8988T (cell line): Measurements from ENCODE around the gene PRRX2.
"Not testable (repeated sequence)": the region's sequence is repeated elsewhere in the genome, so short reads cannot be mapped to it uniquely, and the experiment has no call there.

Source experiments
- DNase-seq: peaks from one replicate; pipeline ENCODE4 v3.0.0; 2011

The PRRX2 gene

DNA sequence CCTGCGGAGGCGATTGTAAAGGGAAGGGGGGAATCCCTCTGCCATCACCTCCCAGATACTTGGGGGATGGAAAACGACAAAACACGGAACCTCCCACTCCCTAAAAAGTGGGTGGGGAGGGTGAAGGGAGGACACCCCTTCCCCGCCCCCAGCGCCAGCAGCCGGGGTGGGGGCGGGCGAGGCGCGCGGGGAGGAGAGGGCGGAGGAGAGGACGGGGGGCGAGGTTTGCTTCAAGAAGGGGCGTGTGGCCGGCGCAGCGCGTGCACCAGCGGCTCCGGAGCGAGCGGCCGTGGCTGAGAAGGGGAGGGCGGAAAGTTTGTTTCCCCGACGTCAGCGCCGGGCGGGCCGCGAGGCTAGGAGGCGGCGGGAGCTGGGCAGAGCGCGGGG, at the start of gene PRRX2:
Gene PRRX2, plus strand, starts transcription at position 259 of the 387 bp plus-strand sequence. CDS start 221 bp downstream, outside the sequence.
- DNase-seq: no peak

GRCh38 chr9:129617167-129617566, 48.3 kb upstream of the PRRX2 start:
- no peak for DNase-seq

DNA sequence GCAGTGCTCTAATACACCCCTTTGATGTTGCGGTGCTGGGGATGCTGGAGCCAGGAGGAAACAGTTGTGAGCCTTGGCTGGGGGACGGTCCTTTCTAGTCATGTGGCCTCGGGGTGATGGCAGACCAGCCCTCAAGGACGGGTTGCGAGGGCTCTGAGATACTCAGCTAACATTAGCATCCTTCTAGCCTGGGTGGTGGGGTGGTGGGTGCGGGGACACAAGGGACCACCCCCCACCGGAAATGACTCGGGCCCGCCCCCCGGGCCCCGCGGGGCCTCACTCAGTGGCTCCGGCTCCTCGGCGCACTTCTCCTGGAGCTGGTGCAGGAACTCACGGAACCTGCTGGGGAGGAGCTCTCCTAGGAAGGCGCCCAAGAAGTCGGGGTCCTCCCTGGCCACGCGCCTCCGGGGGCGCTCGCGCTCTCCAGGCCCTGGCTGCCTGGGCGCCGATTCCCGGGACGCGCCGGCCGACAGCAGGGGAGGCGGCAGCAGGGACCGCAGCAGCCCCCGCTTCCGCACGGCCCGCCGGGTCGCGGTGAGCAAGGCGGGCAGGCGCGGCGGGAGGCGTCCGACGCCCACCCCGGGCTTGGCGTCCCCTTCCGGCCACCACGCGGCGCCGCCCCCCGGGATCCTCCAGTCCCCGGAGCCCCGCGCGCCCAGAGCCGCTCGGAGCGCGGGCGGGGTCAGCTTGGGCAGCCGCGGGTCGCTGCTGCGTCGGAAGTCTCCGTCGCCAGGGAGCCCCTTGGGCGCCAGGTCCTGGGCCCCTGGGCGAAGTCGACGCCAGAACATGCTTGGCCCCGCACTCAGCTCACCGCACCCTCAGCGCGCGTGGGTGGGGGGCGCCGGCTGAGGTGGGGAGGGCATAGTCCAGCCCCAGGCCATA, 45.4 kb upstream of the PRRX2 start:
- no peak for DNase-seq

DNA sequence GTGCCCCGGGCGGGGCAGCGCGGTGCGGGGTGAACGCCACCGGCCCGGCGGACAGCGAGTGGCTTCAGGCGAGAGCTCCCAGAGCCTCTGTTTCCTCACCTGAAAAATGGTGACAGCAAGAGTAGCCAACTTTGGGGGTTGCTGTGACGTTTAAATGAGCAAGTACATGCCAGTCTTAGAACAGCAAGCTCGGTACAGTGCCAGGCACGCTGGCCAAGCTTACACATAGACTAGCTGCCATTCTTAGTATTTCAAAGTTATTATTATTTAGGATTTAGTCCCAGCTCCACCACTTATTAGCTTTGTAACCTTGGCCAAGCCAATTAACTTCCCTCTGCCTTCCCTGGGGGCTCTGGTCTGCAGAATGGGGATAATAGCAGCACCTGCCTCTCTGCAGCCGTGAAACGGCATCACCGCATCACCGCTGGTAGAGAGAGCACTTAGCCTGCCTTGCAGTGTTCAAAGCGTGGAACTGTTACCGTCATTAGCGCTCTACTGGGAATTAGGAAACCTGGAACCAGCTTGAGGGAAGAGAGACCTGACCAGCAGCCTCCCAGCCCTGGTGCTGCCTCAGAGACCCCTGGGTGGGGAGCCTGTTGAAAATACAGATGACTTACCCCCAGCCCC, 44.7 kb upstream of the PRRX2 start, which contains the start of gene C9orf50:
Gene C9orf50, minus strand, starts transcription at position 433 of the 627 bp plus-strand sequence. CDS start 527 bp downstream, outside the sequence.
- DNase-seq: no peak

- no peak for DNase-seq
Measured at GRCh38 chr9:129623331-129623730, 42.1 kb upstream of the PRRX2 start.

- peak; percentile 71 for DNase-seq
Measured at GRCh38 chr9:129624168-129624759, 41.2 kb upstream of the PRRX2 start.

DNA sequence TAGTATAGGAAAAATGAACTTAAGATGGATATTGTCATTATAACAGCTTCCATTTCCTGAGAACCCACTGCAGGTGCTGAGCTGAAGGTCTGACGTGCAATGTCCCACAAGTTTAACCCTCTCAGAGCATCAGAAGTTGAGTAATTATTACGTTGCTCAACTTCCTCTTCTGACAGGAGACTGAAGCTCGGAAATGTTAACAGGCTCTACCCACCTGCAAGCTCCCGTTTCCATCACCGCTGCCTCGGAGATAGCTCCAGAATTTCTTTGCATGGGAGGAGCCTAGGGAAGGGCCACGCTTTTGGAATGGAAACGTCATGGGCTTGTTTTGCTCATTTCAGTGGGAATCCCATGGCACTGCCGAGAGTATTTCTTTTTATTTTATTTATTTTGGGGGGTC, 40.5 kb upstream of the PRRX2 start:
- no peak for DNase-seq

DNA sequence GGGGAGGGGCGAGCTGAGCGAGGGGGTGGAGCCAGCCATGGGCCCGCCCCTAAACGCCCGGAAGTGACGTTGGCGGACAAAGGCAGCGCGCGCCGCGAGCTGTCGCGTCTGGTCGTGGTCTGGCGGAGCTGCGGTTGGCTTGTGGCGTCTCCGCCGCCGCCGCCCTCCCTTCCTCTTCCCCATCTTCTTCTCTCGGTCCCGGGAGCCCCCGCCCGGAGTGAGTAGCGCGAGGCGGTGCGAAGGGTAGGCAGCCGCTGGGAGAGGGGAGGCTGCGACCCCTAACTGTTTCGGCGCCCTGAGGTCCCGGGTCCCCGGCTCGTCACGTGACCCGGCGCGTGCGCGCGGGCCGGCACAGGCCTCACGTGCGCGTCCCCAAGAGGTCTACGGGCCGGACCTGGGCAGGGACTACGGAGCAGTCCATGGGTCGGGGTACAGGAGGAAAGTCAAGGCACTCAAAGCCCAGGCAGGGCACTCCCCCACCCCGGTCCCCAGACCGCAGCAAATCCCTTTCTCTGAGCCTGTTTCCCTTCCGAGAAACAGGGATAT, 39.3 kb upstream of the PRRX2 start, which contains the start of gene NTMT1:
Gene NTMT1, plus strand, starts transcription at position 85 of the 546 bp plus-strand sequence. CDS start 6,541 bp downstream, outside the sequence.
- DNase-seq: peak; percentile 90

- no peak for DNase-seq
Measured at GRCh38 chr9:129626625-129627284, 38.7 kb upstream of the PRRX2 start.

DNA sequence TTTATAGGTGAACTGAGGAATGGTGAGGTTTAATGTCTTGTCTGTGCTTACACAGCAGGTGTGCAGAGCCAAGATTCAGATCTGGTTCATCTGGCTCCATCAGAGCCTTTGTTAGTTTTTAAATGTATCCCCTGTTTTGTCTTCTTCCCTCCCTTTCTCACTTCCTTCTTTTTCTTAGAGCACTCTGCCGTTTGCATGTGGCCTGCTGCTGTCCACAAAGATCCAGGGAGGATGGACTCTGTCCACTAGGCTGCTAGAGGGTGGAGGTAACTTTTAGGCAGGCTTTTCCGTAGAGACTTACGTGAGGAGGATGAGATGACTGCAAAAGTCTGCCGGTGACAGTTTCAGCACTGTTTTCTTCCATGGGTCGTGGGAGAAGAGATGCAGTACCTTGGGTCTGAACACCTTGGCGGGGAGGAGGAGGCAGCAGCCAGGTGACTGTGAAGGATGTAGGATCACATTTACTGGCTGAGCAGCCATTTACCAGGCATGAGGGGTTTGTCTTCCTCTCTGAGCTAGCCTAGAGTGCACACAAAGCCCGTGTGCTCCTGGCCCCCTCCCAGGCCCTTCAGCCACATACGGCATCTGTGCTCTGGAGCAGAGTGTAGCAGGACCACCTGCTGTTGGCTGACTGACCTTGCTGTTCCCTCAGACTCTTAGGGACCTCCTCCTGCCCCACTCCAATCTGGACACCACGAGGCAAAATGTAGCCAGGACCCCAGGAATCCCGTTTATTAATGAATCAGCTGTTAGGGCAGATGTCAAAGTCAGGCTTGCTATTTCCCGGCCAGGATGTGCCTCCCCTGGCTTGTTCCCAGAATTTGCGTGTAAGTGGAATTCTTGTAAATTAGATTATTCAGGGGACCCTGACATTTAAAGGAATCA, 37.6 kb upstream of the PRRX2 start:
- no peak for DNase-seq

GRCh38 chr9:129628709-129629108, 36.7 kb upstream of the PRRX2 start:
- no peak for DNase-seq

- no peak for DNase-seq
Measured at GRCh38 chr9:129629251-129629820, 36.1 kb upstream of the PRRX2 start.

DNA sequence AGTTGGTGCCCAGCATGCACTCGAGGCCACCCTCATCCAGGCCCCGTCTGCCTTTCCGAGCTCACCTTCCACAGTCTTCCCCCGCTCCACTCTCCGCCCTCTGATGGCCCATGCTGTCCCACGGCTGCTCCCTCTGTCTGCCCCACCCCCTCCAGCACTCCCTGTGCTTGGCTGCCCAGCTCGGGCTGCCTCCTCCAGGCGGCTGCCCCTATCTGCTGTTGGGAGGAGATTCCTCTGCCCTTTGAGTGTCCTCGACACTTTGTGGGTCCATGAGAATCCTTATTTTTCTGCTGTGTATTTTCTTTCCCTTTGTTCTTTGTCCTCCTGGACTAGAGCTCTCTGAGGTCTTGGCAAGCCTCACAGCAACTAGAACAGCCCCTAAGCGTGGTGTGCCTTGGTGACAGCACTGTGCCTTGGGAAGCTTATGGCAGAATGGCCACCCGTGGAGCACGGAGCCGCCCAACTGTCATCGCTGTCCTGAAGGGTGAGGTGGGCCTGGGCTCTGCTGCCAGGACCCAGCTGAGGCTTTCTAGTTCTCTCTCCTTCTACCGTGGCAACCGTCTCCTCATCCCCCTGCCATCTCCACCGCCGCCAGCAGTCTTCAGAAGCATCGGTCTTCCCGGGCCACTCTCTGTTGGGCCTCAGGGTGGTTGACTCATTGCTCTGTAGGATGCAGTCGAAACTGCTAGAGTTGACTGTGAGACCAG, 34.3 kb upstream of the PRRX2 start:
- no peak for DNase-seq

DNA sequence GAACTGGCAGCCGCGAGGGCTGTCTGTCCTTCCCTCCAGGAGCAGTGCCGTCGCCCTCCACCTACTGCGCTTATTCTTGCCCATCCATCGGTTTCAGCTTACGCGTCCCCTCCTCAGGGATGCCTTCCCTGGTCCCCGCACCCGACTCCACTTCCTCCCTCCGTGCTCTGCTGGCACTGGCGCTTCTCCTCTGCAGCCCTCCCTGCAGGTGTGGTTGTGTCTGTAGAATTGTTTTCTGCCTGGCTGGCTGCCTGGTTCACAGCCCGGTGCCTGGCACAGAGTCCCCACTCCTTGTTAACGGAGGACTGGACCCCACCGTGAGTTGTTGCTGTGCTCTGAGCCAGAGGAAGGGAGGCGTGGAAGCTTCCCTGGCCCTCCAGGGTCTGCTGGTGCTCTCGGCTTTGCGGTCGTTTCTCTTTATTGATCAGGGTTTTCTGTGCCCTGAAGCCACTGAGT, 33.7 kb upstream of the PRRX2 start:
- no peak for DNase-seq

- DNase-seq: no peak
Measured at GRCh38 chr9:129632460-129632859, 33.0 kb upstream of the PRRX2 start.

GRCh38 chr9:129633207-129633606, 32.2 kb upstream of the PRRX2 start:
- no peak for DNase-seq

DNA sequence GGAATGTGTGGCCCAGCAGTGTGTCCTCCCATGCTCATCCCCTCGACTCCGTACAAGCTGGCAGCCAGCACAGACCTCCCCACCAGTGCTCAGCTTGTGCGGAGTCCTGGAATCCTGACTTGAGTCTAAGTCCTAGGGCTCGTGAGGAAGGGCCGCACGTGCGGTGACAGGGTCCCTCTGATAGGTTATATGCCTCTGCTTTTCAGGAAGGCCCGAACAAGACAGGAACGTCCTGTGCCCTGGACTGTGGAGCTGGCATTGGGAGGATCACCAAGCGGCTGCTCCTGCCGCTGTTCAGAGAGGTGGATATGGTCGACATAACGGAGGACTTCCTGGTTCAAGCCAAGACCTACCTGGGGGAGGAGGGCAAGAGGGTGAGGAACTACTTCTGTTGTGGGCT, 31.6 kb upstream of the PRRX2 start:
- DNase-seq: no peak

DNA sequence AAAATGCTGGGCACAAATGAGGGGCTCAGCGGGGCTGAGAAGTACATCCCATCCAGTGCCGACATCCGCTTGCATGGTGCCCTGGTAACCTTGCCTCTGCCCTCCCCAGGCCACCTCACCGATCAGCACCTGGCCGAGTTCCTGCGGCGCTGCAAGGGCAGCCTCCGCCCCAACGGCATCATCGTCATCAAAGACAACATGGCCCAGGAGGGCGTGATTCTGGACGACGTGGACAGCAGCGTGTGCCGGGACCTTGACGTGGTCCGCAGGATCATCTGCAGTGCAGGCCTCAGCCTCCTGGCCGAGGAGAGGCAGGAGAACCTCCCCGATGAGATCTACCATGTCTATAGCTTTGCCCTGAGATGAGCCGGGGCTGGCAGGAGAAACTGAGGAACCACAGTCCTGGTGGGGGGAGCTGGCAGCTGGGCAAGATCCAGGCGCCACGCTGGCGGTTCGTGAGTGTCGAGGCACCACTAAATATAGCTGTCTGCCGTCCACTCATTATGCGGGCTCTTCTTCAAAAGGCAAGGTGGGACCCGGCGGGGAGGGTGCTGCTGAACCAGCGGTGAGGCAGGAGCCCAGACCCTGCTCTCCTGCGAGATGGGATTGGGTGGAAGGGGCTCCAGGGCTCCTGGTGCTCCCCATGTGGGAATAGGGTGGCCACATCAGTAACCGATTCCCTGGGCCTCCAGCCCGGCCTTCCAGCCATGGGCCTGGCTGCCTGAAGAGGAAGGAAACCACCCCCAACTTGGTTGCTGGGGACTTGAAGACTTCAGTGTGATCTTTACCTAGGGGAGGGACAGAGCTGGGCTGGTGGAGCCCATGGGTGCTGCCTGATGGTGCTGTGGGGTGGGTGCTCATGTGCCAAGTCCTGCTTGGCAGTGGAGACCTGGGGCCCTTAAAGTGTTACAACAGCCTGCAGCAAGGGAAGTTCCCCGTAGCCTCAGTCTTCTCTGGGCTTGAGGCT, 30.1 kb upstream of the PRRX2 start:
- DNase-seq: no peak

GRCh38 chr9:129636343-129636742, 29.1 kb upstream of the PRRX2 start:
- not testable (repeated sequence) for DNase-seq
